Measurements from ENCODE around the gene SNRNP70. TPM values are rescaled to one million over a fixed set of nuclear protein-coding genes. Genes with fewer than 3 reads are reported as not detected.

SNRNP70 gene
- total and polyA plus RNA-seq, 9 donors = 133 to 366 (median 252) TPM

DNA sequence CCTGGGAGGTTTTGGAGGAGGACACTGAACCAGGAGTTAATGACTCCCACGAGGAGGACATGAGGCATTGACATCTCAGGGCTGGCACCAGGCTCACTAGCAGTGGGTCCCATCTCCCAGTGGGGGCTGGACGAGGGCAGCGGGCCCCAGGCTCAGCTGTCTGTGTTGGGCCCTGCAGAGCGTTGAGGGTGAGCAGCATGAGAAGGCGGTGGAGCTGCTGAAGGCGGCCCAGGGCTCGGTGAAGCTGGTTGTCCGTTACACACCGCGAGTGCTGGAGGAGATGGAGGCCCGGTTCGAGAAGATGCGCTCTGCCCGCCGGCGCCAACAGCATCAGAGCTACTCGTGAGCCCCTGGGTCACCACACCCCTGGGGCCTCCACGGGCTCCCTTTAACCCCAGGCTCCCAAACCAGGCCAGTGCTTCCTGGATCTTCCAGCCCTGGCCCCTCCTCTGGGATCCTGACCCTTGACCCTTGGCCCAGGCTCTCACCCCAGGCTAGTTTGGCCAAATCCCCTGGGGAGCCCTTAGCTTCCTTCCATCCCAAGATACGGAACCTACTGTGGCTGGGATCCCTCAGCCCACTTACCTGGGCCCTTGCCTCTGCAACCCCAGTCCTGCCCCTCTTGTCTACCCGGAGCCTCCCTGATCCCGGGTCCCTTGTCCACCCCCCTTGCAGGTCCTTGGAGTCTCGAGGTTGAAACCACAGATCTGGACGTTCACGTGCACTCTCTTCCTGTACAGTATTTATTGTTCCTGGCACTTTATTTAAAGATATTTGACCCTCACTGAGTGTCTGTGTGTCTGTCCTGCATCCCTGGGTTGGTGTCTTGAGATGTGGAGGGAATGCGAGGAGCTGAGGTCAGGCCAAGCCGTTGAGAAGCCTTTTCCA is 32.7 kb downstream of the SNRNP70 start:
- peak in 3 of 5 donors; percentile 51 to 55 (median 51) for DNase-seq
- TF ChIP-seq EP300 (IDR thresholded peaks at IDR 0.05) (no peak), POLR2A (IDR thresholded peaks at IDR 0.05) (no peak)
- TF ChIP-seq, protein P1, sequence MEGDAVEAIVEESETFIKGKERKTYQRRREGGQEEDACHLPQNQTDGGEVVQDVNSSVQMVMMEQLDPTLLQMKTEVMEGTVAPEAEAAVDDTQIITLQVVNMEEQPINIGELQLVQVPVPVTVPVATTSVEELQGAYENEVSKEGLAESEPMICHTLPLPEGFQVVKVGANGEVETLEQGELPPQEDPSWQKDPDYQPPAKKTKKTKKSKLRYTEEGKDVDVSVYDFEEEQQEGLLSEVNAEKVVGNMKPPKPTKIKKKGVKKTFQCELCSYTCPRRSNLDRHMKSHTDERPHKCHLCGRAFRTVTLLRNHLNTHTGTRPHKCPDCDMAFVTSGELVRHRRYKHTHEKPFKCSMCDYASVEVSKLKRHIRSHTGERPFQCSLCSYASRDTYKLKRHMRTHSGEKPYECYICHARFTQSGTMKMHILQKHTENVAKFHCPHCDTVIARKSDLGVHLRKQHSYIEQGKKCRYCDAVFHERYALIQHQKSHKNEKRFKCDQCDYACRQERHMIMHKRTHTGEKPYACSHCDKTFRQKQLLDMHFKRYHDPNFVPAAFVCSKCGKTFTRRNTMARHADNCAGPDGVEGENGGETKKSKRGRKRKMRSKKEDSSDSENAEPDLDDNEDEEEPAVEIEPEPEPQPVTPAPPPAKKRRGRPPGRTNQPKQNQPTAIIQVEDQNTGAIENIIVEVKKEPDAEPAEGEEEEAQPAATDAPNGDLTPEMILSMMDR (IDR thresholded peaks at IDR 0.05) = no peak
- Histone ChIP-seq H3K4me1 (ENCODE audit: insufficient read depth) (peaks cover 20% of the 10 kb centered on the region), H3K27ac (peak overlapping the region; percentile 66 to 67), H3K4me3 (peak overlapping the region; percentile 54), H3K9me3 (no peaks in the 10 kb centered on the region), H3K27me3 (no peaks in the 10 kb centered on the region), H3K36me3 (no peaks in the 10 kb centered on the region)
- WGBS, 3 donors = 52 to 64% (median 64%) methylated on average over 19 to 26 of the region's 26 CpGs
- intact Hi-C loops (cut with DNase I) = no loop called here

GRCh38 chr19:49118565-49119410 is 33.5 kb downstream of the SNRNP70 start, which contains the start of gene C19orf73:
C19orf73 (minus strand) TSS chr19:49119143; CDS start chr19:49119022, 121 bp downstream.
- Histone ChIP-seq H3K36me3 (no peaks in the 10 kb centered on the region), H3K4me3 (peak within 1 kb of the TSS; percentile 54), H3K27ac (peak within 1 kb of the TSS; percentile 66 to 67), H3K9me3 (no peaks in the 10 kb centered on the region), H3K4me1 (ENCODE audit: insufficient read depth) (peaks cover 18% of the 10 kb centered on the region), H3K27me3 (no peaks in the 10 kb centered on the region)
- intact Hi-C loops (cut with DNase I) = no loop called here
- TF ChIP-seq POLR2A (IDR thresholded peaks at IDR 0.05) (peak; percentile 58), EP300 (IDR thresholded peaks at IDR 0.05) (no peak)
- TF ChIP-seq, protein P1 (IDR thresholded peaks at IDR 0.05) = peak in 2 of 3 donors; percentile 31 to 45
- 1 to 2% (median 2%) methylated on average over 48 to 85 of the region's 85 CpGs for WGBS, 3 donors
- DNase-seq = peak; percentile 93 to 96 (median 94)

GRCh38 chr19:49119411-49120324 is 34.4 kb downstream of the SNRNP70 start, which contains the start of gene PPFIA3:
PPFIA3 (plus strand) TSS chr19:49119544; CDS start chr19:49127874, 8,330 bp downstream.
- Histone ChIP-seq H3K9me3 (no peaks in the 10 kb centered on the region), H3K4me1 (ENCODE audit: insufficient read depth) (peaks cover 16% of the 10 kb centered on the region), H3K36me3 (no peaks in the 10 kb centered on the region), H3K4me3 (peak within 1 kb of the TSS; percentile 54), H3K27ac (peak within 1 kb of the TSS; percentile 66 to 67), H3K27me3 (no peaks in the 10 kb centered on the region)
- TF ChIP-seq POLR2A (IDR thresholded peaks at IDR 0.05) = no peak
- TF ChIP-seq EP300 (IDR thresholded peaks at IDR 0.05) = no peak
- TF ChIP-seq, protein P1 (IDR thresholded peaks at IDR 0.05) = no peak
- WGBS, 3 donors = 0 to 1% (median 1%) methylated on average over 59 to 87 of the region's 90 CpGs
- DNase-seq = peak; percentile 55 to 80 (median 66)
- intact Hi-C loops (cut with DNase I) = no loop called here

Data from ovary (tissue), 9 donors.